Upper lobe of right lung (tissue), 1 donor: ENCODE measurements around the gene CEACAM19. TPM values are rescaled to one million over a fixed set of nuclear protein-coding genes. Genes with fewer than 3 reads are reported as not detected.

Source experiments
- ATAC-seq: fragments of 200-7000 bp; cut with Tn5 transposase; one replicate; pipeline ENCODE4 v1.9.1; 2020; ENCODE audit warnings: mild to moderate bottlenecking, moderate library complexity
- DNase-seq: peaks from one replicate; pipeline ENCODE4 v3.0.0-alpha.2; 2020
- H3K27ac ChIP-seq: fragments of 200-600 bp; one replicate; pipeline ENCODE4 v1.8.0; 2022
- H3K27me3 ChIP-seq: fragments of 200-600 bp; one replicate; pipeline ENCODE4 v1.8.0; 2022; ENCODE audit warnings: mild to moderate bottlenecking
- H3K36me3 ChIP-seq: fragments of 200-600 bp; one replicate; pipeline ENCODE4 v1.8.0; 2022
- H3K4me1 ChIP-seq: fragments of 200-600 bp; one replicate; pipeline ENCODE4 v1.8.0; 2022
- H3K4me3 ChIP-seq: fragments of 200-600 bp; one replicate; pipeline ENCODE4 v1.8.0; 2022; ENCODE audit warnings: mild to moderate bottlenecking
- H3K9me3 ChIP-seq: fragments of 200-600 bp; one replicate; pipeline ENCODE4 v1.8.0; 2022
- CTCF ChIP-seq: fragments of 200-600 bp; IDR thresholded peaks from one replicate; pipeline ENCODE4 v1.8.0; 2022; ENCODE audit warnings: antibody characterized with exemption
- intact Hi-C: fragments of 100-400 bp; cut with DNase I; formaldehyde crosslinking; loops from one replicate; pipeline ENCODE4 v1.11.0; 2022
- total RNA-seq: library from RNA; stranded (reverse); fragmentation: NEBNext Ultra II Directional; extraction: Animal tissue kit (Norgen Biotek cat#: 25700); gene quantifications from one replicate; pipeline ENCODE4 v1.2.1, GENCODE V29; 2021
- donor health status: DM: no; HTN: yes; CAD: no; lungs with severe emphysema.

Gene CEACAM19
- total RNA-seq, 1 donor from 2014 or later = 7.6 TPM

- Histone ChIP-seq H3K9me3 (no peaks in the 10 kb centered on the region), H3K27me3 (no peaks in the 10 kb centered on the region), H3K4me3 (no peak overlapping the region), H3K4me1 (peaks cover 67% of the 10 kb centered on the region), H3K36me3 (no peaks in the 10 kb centered on the region), H3K27ac (peak overlapping the region; percentile 36)
- no peak for TF ChIP-seq CTCF
- DNase-seq = no peak
- ATAC-seq = peak; percentile 16
- intact Hi-C loops = loop anchor here (5.0 kb wide), 1 partner anchor 50 kb away; no protein-coding TSS in a partner anchor
These were observed 51.1 kb downstream of the CEACAM19 start for GRCh38 chr19:44722131-44723121.

GRCh38 chr19:44723299-44723951 lies 52.1 kb downstream of the CEACAM19 start:
- no peaks in the 10 kb centered on the region for H3K27me3 ChIP-seq
- ATAC-seq (peak; percentile 34), DNase-seq (no peak)
- no peak for TF ChIP-seq CTCF
- no peaks in the 10 kb centered on the region for H3K9me3 ChIP-seq
- H3K36me3 ChIP-seq = no peaks in the 10 kb centered on the region
- no peak overlapping the region for H3K4me3 ChIP-seq
- no peak overlapping the region for H3K27ac ChIP-seq
- peaks cover 57% of the 10 kb centered on the region for H3K4me1 ChIP-seq
- intact Hi-C loops = loop anchor here (5.0 kb wide), 1 partner anchor 49 kb away; no protein-coding TSS in a partner anchor

GRCh38 chr19:44723952-44724319 lies 52.7 kb downstream of the CEACAM19 start:
- no peak overlapping the region for H3K4me3 ChIP-seq
- no peaks in the 10 kb centered on the region for H3K36me3 ChIP-seq

GRCh38 chr19:44725251-44725650 lies 54.0 kb downstream of the CEACAM19 start:
- Histone ChIP-seq H3K4me1 (peaks cover 46% of the 10 kb centered on the region), H3K36me3 (no peaks in the 10 kb centered on the region), H3K27me3 (no peaks in the 10 kb centered on the region), H3K9me3 (no peaks in the 10 kb centered on the region), H3K27ac (no peak overlapping the region), H3K4me3 (no peak overlapping the region)
- DNase-seq = peak; percentile 77
- peak; percentile 59 for ATAC-seq
- intact Hi-C loops = no loop called here
- TF ChIP-seq CTCF = no peak

More at GRCh38 chr19:44723952-44724319, 52.7 kb downstream of the CEACAM19 start:
- TF ChIP-seq CTCF = peak; percentile 98
- Histone ChIP-seq H3K27me3 (no peaks in the 10 kb centered on the region), H3K4me1 (peaks cover 52% of the 10 kb centered on the region), H3K27ac (no peak overlapping the region), H3K9me3 (no peaks in the 10 kb centered on the region)
- peak; percentile 93 for ATAC-seq
- DNase-seq = peak; percentile 89
- intact Hi-C loops = loop anchor here (5.0 kb wide), 1 partner anchor 48 kb away; no protein-coding TSS in a partner anchor

- H3K36me3 ChIP-seq = no peaks in the 10 kb centered on the region
- H3K4me3 ChIP-seq = no peak overlapping the region
- no peak overlapping the region for H3K27ac ChIP-seq
- TF ChIP-seq CTCF = no peak
- H3K27me3 ChIP-seq = no peaks in the 10 kb centered on the region
- ATAC-seq = no peak
- intact Hi-C loops = no loop called here
- H3K9me3 ChIP-seq = no peaks in the 10 kb centered on the region
- H3K4me1 ChIP-seq = peaks cover 46% of the 10 kb centered on the region
- peak; percentile 55 for DNase-seq
These were observed 54.4 kb downstream of the CEACAM19 start for GRCh38 chr19:44725684-44726083.
